Heart left ventricle (tissue), 16 donors: ENCODE results near the gene CD24. TPM values are rescaled to one million over a fixed set of nuclear protein-coding genes. Genes with fewer than 3 reads are reported as not detected.

Experiments
- ATAC-seq, 4 donors: fragments of 200-7000 bp; cut with Tn5 transposase; one replicate each; pipeline ENCODE4 v1.9.1; 2020 to 2022; ENCODE audit warnings: moderate library complexity in 4 of 4, mild to moderate bottlenecking in 3 of 4, moderate number of reproducible peaks in 1 of 4
- DNase-seq, 5 donors: peaks; one replicate each; pipeline ENCODE4 v3.0.0-alpha.2; 2020
- H3K27ac ChIP-seq, 12 donors: fragments of 200-600 bp; sonication (generic) in 4 of 12; one replicate each; pipeline versions ENCODE4 v1.5.0 to v1.8.0; 2016 to 2022; ENCODE audit warnings: mild to moderate bottlenecking in 2 of 12
- H3K27me3 ChIP-seq, 9 donors: fragments of 200-600 bp; sonication (generic) in 2 of 9; one replicate each; pipeline versions ENCODE4 v1.5.1 to v1.8.0; 2016 to 2022; ENCODE audit warnings: mild to moderate bottlenecking in 3 of 9
- H3K36me3 ChIP-seq, 9 donors: fragments of 200-600 bp; sonication (generic) in 2 of 9; one replicate each; pipeline versions ENCODE4 v1.5.0 to v1.8.0; 2018 to 2022; ENCODE audit warnings: mild to moderate bottlenecking in 2 of 9
- H3K4me1 ChIP-seq, 12 donors: fragments of 200-600 bp; sonication (generic) in 4 of 12; one replicate each; pipeline versions ENCODE4 v1.5.0 to v1.8.0; 2016 to 2022; ENCODE audit warnings: mild to moderate bottlenecking in 3 of 12
- H3K4me3 ChIP-seq, 12 donors: fragments of 200-600 bp; sonication (generic) in 4 of 12; one replicate each; pipeline versions ENCODE4 v1.5.0 to v1.8.0; 2017 to 2022; ENCODE audit warnings: mild to moderate bottlenecking in 9 of 12, moderate library complexity in 4 of 12
- H3K9me3 ChIP-seq, 12 donors: fragments of 200-600 bp; sonication (generic) in 4 of 12; one replicate each; pipeline versions ENCODE4 v1.5.0 to v1.8.0; 2016 to 2022; ENCODE audit warnings: mild to moderate bottlenecking in 1 of 12
- CTCF ChIP-seq, 12 donors: fragments of 200-600 bp; sonication (generic) in 4 of 12; IDR thresholded peaks; one replicate each; pipeline versions ENCODE4 v1.5.0 to v1.8.0; 2018 to 2022; ENCODE audit warnings: antibody characterized with exemption in 12 of 12, mild to moderate bottlenecking in 5 of 12
- POLR2A ChIP-seq, 2 donors: fragments of 450-650 bp; IDR thresholded peaks; one replicate each; pipeline ENCODE4 v1.6.1; 2017; ENCODE audit warnings: antibody characterized with exemption in 2 of 2, mild to moderate bottlenecking in 2 of 2, moderate library complexity in 2 of 2
- WGBS, 4 donors: extraction: QIAGEN DNeasy Blood & Tissue Kit in 2 of 4; methylation state at CpG; one replicate each; pipeline versions ENCODE4 v1.1.5 to v1.1.7; 2013 to 2018; 5-methylcytosine and 5-hydroxymethylcytosine counted together
- intact Hi-C, 10 donors: fragments of 100-400 bp; cut with DNase I; formaldehyde crosslinking; loops; one replicate each; pipeline versions ENCODE4 v1.11.1 to v1.14.2; 2022
- polyA plus RNA-seq, 2 donors: library from polyadenylated mRNA; stranded (reverse); fragments of 200-250 nt; gene quantifications; one replicate each; pipeline ENCODE4 v1.2.3, GENCODE V29; 2013
- total RNA-seq, 9 donors: library from RNA; depleted of rRNA in 2 of 9; stranded (reverse); fragments of >200 nt in 2 of 9; fragmentation: NEBNext Ultra II Directional in 3 of 9; extraction: Animal tissue kit (Norgen Biotek cat#: 25700) in 3 of 9; gene quantifications; one replicate each; pipeline versions ENCODE4 v1.1.0 to v1.2.4, GENCODE V29; 2016 to 2023
- donor health status: ischemic (EF 13 %, LVEDD 7.1; RV severe dilation, severe dysfunction).
- donor health status: healthy with polysubstance abuse.
- donor health status: DM: no; HTN: yes; CAD: no.
- donor health status: DM: no; HTN: no; CAD: no.
- donor health status: ischemic (EF 25% LVEDD 6.9; RV normal size, moderate dysfunction).
- donor health status: ischemic (EF 25% LVEDD 5.7; RV mildly dilated, moderate dysfunction).
- donor health status: healthy.
- donor health status: DM: yes; HTN: yes; CAD: no.
- donor health status: ischemic (EF 35%, LVEDD 5.7; RV mildly dilated, moderate dysfunction).
- donor health status: nonischemic (EF 11% LVEDD 7.7; RV severe dilation, severe dysfunction).
- donor health status: DM: yes; HTN: yes; CAD: no.
- donor health status: PGD.
- donor health status: ischemic (EF 29% LVEDD 5.4; RV normal size, mild dysfunction).
- donor health status: nonischemic (EF 23%, LVEDD 6.1; RV moderate dilation, normal function).

CD24 gene
- total and polyA plus RNA-seq, 11 donors = 0.16 to 2.8 (median 0.90) TPM; not detected in 3

- no peak overlapping the region for H3K27ac ChIP-seq
- peaks cover 0 to 19% (median 0%) of the 10 kb centered on the region in 9 donors for H3K27me3 ChIP-seq
- H3K4me3 ChIP-seq = no peak overlapping the region
- no peaks in the 10 kb centered on the region for H3K4me1 ChIP-seq
- H3K36me3 ChIP-seq = no peaks in the 10 kb centered on the region
- no peaks in the 10 kb centered on the region for H3K9me3 ChIP-seq
- ATAC-seq (no peak), DNase-seq (no peak)
- intact Hi-C loops = no loop called here
- WGBS, 4 donors = 57 to 67% (median 63%) methylated on average over 3 of the region's 3 CpGs
- no peak for TF ChIP-seq POLR2A (IDR thresholded peaks at IDR 0.05)
These were observed 48.6 kb downstream of the CD24 start for GRCh38 chr6:106925948-106926347.

- Histone ChIP-seq H3K27ac (no peak overlapping the region), H3K4me3 (no peak overlapping the region), H3K9me3 (no peaks in the 10 kb centered on the region), H3K27me3 (peaks cover 0 to 19% (median 0%) of the 10 kb centered on the region in 9 donors), H3K4me1 (no peaks in the 10 kb centered on the region), H3K36me3 (no peaks in the 10 kb centered on the region)
- no peak for DNase-seq
- no peak for ATAC-seq
- TF ChIP-seq POLR2A (IDR thresholded peaks at IDR 0.05) (no peak), CTCF (IDR thresholded peaks at IDR 0.05) (no peak)
- WGBS, 4 donors = 13 to 15% (median 14%) methylated on average over 17 of the region's 17 CpGs
- intact Hi-C loops = no loop called here
These were observed 49.6 kb downstream of the CD24 start for GRCh38 chr6:106924694-106925523.

GRCh38 chr6:106922626-106923025 lies 51.9 kb downstream of the CD24 start:
- Histone ChIP-seq H3K4me1 (no peaks in the 10 kb centered on the region), H3K36me3 (no peaks in the 10 kb centered on the region), H3K4me3 (no peak overlapping the region), H3K9me3 (no peaks in the 10 kb centered on the region), H3K27ac (no peak overlapping the region), H3K27me3 (peaks cover 0 to 19% (median 0%) of the 10 kb centered on the region in 9 donors)
- 69 to 81% (median 75%) methylated on average over 4 of the region's 4 CpGs for WGBS, 4 donors
- no peak for ATAC-seq
- intact Hi-C loops = no loop called here
- no peak for DNase-seq
- no peak for TF ChIP-seq POLR2A (IDR thresholded peaks at IDR 0.05)
- no peak for TF ChIP-seq CTCF (IDR thresholded peaks at IDR 0.05)

Other genes starting within 250 kb of the CD24 start
- gene MTRES1, start 53.5 kb upstream of the CD24 start, total RNA-seq = 10 to 100 TPM; 17.8 to 42.1 (median 31.5) TPM
- 10 to 100 TPM; 27.4 to 81.7 TPM for gene MTRES1, start 53.5 kb upstream of the CD24 start, polyA plus RNA-seq
- 1 to 10 TPM in 8 of 9 donors, under 1 TPM in 1; 0.75 to 2.0 (median 1.5) TPM for gene BEND3, start 140.8 kb upstream of the CD24 start, total RNA-seq
- 1 to 10 TPM in 1 of 2 donors, under 1 TPM in 1; 0.30 to 1.1 TPM for gene BEND3, start 140.8 kb upstream of the CD24 start, polyA plus RNA-seq